ENCODE measurements around the gene KPNB1.

Gene KPNB1

GRCh38 chr17:47698749-47699535 lies 49.2 kb downstream of the KPNB1 start:
- DNase-seq = peak; percentile 66

DNA sequence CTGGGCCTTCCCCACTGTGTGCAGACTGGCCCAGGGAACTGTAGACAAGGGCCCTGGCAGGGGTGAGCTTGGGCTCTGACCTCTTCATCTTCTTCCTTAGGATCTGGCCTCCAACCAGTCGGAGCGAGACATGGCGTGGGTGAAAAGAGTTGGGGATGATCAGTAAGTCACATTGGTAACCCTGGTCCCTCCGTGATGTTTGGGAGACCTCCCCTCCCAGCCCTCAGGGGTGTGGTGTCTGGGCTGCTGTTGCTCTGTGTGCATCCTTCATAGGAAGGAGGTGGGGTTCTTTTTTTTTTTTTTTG lies 49.8 kb downstream of the KPNB1 start:
- no peak for DNase-seq

- DNase-seq = peak; percentile 19
These were observed 51.0 kb downstream of the KPNB1 start for GRCh38 chr17:47700471-47701449.

- no peak for DNase-seq
These were observed 51.9 kb downstream of the KPNB1 start for GRCh38 chr17:47701608-47702007.

- no peak for DNase-seq
These were observed 52.8 kb downstream of the KPNB1 start for GRCh38 chr17:47702391-47702995.

GRCh38 chr17:47703191-47703591 lies 53.5 kb downstream of the KPNB1 start:
- DNase-seq = no peak

GRCh38 chr17:47703671-47704070 lies 54.0 kb downstream of the KPNB1 start:
- no peak for DNase-seq

- peak; percentile 21 for DNase-seq
These were observed 54.4 kb downstream of the KPNB1 start for GRCh38 chr17:47704116-47704515.

- DNase-seq = peak; percentile 12
These were observed 55.0 kb downstream of the KPNB1 start for GRCh38 chr17:47704736-47705135.

DNA sequence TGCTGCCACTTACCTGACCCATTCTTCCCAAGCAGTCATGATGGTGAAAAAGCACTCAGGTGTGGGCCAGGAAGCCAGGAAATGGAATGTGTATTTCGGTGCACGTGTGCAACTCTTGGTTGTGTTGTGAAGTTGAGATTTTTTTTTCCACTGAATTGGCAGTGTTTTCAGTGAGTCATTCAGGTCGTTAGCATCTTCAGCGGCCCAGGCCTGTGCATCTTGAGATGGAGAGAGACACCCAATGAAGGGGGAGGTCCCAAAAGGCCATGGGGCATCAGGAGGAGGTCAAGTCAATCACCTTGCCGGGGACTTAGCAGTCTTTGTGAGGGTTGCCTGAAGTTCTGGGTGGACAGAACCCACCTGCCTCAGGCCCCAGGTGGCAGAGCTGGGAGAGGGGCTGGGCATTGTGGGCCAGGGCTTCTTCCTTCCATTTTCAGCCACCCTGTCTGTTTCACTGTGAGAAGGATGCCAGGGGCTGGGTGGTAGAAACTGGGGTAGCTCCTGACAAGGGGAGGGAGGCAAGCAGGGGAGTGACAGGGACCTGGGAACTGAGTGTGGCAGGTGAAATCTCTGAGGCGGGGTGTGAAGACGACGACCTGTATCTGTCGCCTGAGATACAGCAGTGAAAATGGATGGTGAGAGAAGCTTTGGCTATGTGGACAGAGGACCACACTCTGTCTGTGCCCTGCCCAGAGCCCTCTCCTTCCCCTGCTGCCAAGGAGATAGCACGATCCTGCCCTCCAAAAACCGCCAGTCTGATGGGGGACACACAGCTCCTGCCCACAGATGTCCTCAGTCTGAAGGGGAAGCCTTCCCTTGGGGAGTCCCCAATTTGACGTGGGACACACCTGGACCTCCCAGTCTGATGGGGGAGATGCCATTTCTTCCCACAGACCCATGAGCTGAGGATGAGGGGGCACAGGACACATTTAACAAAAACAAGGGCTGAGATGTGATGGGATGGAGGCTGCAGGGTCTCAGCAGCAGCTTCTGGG lies 56.1 kb downstream of the KPNB1 start:
- DNase-seq = peak; percentile 7

DNA sequence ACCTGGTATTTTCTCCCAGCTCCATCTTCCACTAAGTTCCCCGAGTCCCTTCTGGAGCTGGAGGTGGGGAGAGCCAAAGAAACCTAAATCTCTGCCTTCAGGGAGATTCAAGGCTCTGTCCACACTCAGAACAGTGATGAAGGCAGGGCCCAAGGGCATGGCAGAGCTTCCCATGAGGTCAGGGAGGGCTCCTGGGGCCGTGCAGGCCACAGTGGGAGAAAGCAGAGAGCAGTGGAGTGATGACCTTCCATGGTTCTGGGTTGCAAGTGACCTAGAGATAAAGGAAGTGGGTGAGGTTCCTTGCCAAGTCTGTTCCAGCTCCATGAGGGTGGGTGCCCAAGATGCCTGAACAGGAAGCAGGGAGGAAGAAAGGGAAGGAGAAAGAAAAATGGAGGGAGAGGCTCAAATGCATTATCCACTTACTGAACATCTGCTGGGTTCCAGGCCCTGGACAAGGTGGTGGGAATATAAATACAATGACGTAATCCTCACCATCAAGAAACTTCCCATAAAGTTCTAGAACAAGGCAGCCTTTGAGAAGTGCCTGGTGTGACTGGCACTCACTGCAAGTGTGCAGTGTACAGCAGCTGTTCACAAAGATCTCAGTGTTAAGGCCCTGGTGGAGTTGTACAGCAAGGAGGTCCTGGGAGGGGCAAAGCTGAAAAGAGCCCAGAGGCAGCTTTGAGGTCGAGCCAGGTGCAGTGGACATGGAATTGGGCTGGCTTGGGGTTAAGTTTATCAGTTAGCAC lies 57.5 kb downstream of the KPNB1 start:
- DNase-seq = peak; percentile 52

DNA sequence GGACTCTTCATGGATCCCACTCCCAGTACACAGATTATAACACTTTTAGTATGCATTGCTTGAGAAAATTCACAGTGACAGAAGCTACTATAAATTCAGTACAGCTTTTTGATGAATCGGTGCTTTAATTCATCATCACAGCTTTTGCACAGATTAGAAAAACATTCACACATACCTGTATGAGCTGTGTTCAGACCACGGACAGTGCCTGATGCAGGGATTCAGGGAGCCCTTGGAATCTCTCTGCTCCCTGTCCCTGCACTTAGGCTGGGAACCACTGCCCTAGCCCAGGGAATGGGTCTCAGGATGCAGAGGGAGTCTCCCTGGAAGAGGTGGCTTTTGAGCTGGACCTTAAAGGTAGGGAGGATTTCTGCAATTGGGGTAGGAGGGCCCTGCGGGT lies 58.2 kb downstream of the KPNB1 start:
- DNase-seq = no peak

GRCh38 chr17:47708312-47708863 lies 58.7 kb downstream of the KPNB1 start:
- no peak for DNase-seq

- DNase-seq = peak; percentile 72
These were observed 59.3 kb downstream of the KPNB1 start for GRCh38 chr17:47708864-47709541.

- DNase-seq = no peak
These were observed 59.9 kb downstream of the KPNB1 start for GRCh38 chr17:47709594-47709993.

- no peak for DNase-seq
These were observed 61.8 kb downstream of the KPNB1 start for GRCh38 chr17:47711366-47712099.

GRCh38 chr17:47712330-47713023 lies 62.8 kb downstream of the KPNB1 start:
- DNase-seq = no peak

DNA sequence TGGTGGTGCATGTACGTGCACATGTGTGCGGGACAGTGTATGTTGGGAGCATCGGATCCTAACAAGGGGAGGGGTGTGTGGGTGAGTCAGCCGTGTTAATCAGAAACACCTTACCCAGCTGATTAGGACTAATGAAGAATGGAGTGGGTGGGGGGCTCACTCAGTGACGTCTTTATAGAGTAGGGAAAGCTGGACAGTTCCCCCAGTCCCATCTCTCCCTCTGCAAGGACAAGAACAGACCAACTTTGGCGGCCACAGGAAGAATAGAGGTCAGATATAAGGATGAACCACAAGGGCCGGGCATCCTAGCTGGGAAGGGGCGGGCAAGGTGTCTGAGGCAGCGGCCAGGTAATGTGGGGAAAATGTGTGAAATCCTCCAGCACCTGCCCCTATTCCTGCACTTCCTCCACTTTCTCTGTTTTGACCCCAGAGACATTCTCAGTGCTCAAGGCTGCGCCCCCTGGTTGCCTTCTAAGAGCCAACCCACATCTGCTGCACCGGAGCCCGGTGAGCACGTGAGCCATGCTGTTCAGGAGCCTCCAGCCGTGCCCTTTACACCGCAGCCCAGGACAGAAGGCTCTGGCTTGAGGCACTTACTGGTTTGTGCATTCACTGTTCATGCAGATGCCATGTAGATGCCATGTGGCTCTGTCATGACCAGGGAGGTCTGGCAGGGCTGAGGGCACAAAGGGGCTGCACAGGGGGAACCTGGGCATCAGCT lies 64.4 kb downstream of the KPNB1 start:
- DNase-seq = no peak
